Neural cell (in vitro differentiated cells): ENCODE results near the gene SDK2. TPM values are rescaled to one million over a fixed set of nuclear protein-coding genes. Genes with fewer than 3 reads are reported as not detected.

Experiments
- H2AFZ ChIP-seq: fragments of 200-600, 300-800 bp; sonication (generic), shearing (Covaris generic); 2 replicates; pipeline ENCODE4 v1.6.0; 2014; ENCODE audit warnings: low read depth, mild to moderate bottlenecking, antibody characterized with exemption, low read length, moderate library complexity
- H3F3A ChIP-seq: fragments of 200-600 bp; shearing (Covaris generic); 2 replicates; pipeline ENCODE4 v1.6.1; 2016; ENCODE audit warnings: mild to moderate bottlenecking, moderate library complexity, mixed read lengths, antibody characterized with exemption, low read length; ENCODE audit not compliant: insufficient read depth, poor library complexity, severe bottlenecking
- H3K27ac ChIP-seq: fragments of 200-600, 300-800 bp; sonication (generic), shearing (Covaris generic); 2 replicates; pipeline ENCODE4 v1.5.1; 2014; ENCODE audit warnings: mild to moderate bottlenecking, low read length, moderate library complexity
- H3K27me3 ChIP-seq: fragments of 300-800, 200-600 bp; sonication (generic), shearing (Covaris generic); 2 replicates; pipeline ENCODE4 v1.6.0; 2014; ENCODE audit warnings: mild to moderate bottlenecking, low read depth, low read length, moderate library complexity; ENCODE audit not compliant: insufficient read depth
- H3K36me3 ChIP-seq: fragments of 300-800, 200-600 bp; sonication (generic), shearing (Covaris generic); 2 replicates; pipeline ENCODE4 v1.5.1; 2014; ENCODE audit warnings: mild to moderate bottlenecking, antibody characterized with exemption, low read length, moderate library complexity; ENCODE audit not compliant: insufficient read depth
- H3K4me2 ChIP-seq: fragments of 300-800, 200-600 bp; sonication (generic), shearing (Covaris generic); 2 replicates; pipeline ENCODE4 v1.6.0; 2014; ENCODE audit warnings: mild to moderate bottlenecking, low read length
- H3K4me3 ChIP-seq: fragments of 300-800, 200-600 bp; sonication (generic), shearing (Covaris generic); 2 replicates; pipeline ENCODE4 v1.5.1; 2014; ENCODE audit warnings: mild to moderate bottlenecking, low read length, moderate library complexity
- H3K79me2 ChIP-seq: fragments of 200-600 bp; shearing (Covaris generic); replicated peaks from 2 replicates; pipeline ENCODE4 v1.6.0; 2014; ENCODE audit warnings: mild to moderate bottlenecking, low read length, moderate library complexity; ENCODE audit not compliant: insufficient read depth
- H3K9ac ChIP-seq: fragments of 300-800, 200-600 bp; sonication (generic), shearing (Covaris generic); 2 replicates; pipeline ENCODE4 v1.6.1; 2016; ENCODE audit warnings: mild to moderate bottlenecking, low read length, mixed read lengths
- H3K9me2 ChIP-seq: fragments of 200-600 bp; shearing (Covaris generic); 2 replicates; pipeline ENCODE4 v1.6.1; 2016; ENCODE audit warnings: mild to moderate bottlenecking, low read length, mixed read lengths; ENCODE audit not compliant: insufficient read depth
- H3K9me3 ChIP-seq: fragments of 200-600, 300-800 bp; sonication (generic), shearing (Covaris generic); 2 replicates; pipeline ENCODE4 v1.6.1; 2016; ENCODE audit warnings: mild to moderate bottlenecking, mixed run types, low read length, moderate library complexity, mixed read lengths
- H4K20me1 ChIP-seq: fragments of 200-600 bp; shearing (Covaris generic); 2 replicates; pipeline ENCODE4 v1.6.1; 2016; ENCODE audit warnings: mild to moderate bottlenecking, mixed run types; ENCODE audit not compliant: insufficient read depth
- CTCF ChIP-seq: fragments of 450-650 bp; IDR thresholded peaks from 2 replicates; pipeline ENCODE4 v1.5.1; 2014; ENCODE audit warnings: antibody characterized with exemption, mild to moderate bottlenecking, moderate library complexity; ENCODE audit not compliant: poor library complexity, severe bottlenecking
- EP300 ChIP-seq: fragments of 450-650 bp; conservative IDR thresholded peaks from 2 replicates; pipeline ENCODE4 v1.6.1; 2014; ENCODE audit warnings: antibody characterized with exemption, mild to moderate bottlenecking, moderate library complexity; ENCODE audit not compliant: poor library complexity, severe bottlenecking
- EZH2 ChIP-seq: fragments of 200-600, 300-800 bp; shearing (Covaris generic), sonication (generic); IDR thresholded peaks from 2 replicates; pipeline ENCODE4 v1.6.1; 2014; ENCODE audit warnings: antibody characterized with exemption, low read length, borderline replicate concordance, mild to moderate bottlenecking; ENCODE audit not compliant: insufficient read depth, poor library complexity, severe bottlenecking
- MXI1 ChIP-seq: fragments of 450-650 bp; conservative IDR thresholded peaks from 2 replicates; pipeline ENCODE4 v1.6.1; 2014; ENCODE audit warnings: antibody characterized with exemption, mild to moderate bottlenecking; ENCODE audit not compliant: poor library complexity, severe bottlenecking
- POLR2AphosphoS5 ChIP-seq: IDR thresholded peaks from 2 replicates; pipeline ENCODE4 v1.6.1; 2012
- RAD21 ChIP-seq: fragments of 450-650 bp; conservative IDR thresholded peaks from 2 replicates; pipeline ENCODE4 v1.6.1; 2014; ENCODE audit warnings: antibody characterized with exemption, mild to moderate bottlenecking, moderate library complexity
- SMC3 ChIP-seq: fragments of 450-650 bp; conservative IDR thresholded peaks from 2 replicates; pipeline ENCODE4 v1.6.1; 2014; ENCODE audit warnings: antibody characterized with exemption, mild to moderate bottlenecking, moderate library complexity; ENCODE audit not compliant: poor library complexity
- TAF1 ChIP-seq: IDR thresholded peaks from 2 replicates; pipeline ENCODE4 v1.6.1; 2012; ENCODE audit warnings: low read depth
- polyA plus RNA-seq: library from polyadenylated mRNA; depleted of rRNA; stranded (reverse); fragments of >200 nt; gene quantifications from 2 replicates; pipeline ENCODE4 v1.2.3, GENCODE V29; 2014
- TF ChIP-seq, protein P1 (sequence below): IDR thresholded peaks from 2 replicates; pipeline ENCODE4 v1.6.1; 2012; ENCODE audit warnings: borderline replicate concordance

The SDK2 gene
- polyA plus RNA-seq, 1 donor from 2014 or later: 0.73 TPM

DNA sequence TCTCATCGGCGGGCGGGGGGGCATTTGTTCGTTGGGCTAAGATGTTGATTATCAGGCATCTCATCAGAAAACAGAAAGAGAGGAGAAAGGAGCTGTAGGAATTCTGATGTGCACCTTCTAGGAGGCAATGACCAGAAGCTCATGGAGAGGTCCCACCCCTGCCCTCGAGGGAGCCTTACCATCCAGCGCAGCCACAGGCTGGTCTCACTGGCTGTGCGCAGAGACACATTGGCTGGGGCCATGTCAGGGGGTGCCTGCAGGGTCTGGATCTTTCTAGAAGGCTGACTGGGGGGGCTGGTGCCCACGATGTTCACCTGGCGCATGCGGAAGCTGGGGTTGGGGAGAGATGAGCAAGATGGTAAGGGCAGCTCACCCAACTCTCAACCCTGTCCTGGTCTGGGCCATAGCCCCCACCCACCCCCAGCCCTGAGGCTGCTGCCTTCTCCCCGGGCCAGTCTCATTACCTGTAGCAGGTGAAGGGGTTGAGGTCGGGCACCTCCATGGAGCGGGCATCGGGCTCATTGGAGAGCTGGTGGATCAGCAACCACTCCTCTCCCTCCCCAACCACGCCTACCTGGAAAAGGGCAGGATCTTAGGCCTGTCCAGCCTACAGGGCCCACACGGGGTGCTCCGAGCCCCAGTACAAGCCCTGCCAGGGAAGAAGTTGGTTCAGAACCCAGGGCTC, 246.2 kb downstream of the SDK2 start:
- Histone ChIP-seq H3K9me2 (no peaks in the 10 kb centered on the region), H3K27me3 (no peaks in the 10 kb centered on the region), H3K9ac (no peak overlapping the region), H3K79me2 (no peaks in the 10 kb centered on the region), H3K27ac (no peak overlapping the region), H3K36me3 (no peaks in the 10 kb centered on the region), H3K4me2 (no peak overlapping the region), H2AFZ (no peak overlapping the region), H3K9me3 (no peaks in the 10 kb centered on the region), H3F3A (no peaks in the 10 kb centered on the region), H3K4me3 (no peak overlapping the region), H4K20me1 (no peaks in the 10 kb centered on the region)
- TF ChIP-seq MXI1 (no peak), POLR2AphosphoS5 (no peak), EP300 (no peak), TAF1 (no peak), EZH2 (no peak), SMC3 (no peak), RAD21 (no peak), CTCF (no peak)
- TF ChIP-seq, protein P1, sequence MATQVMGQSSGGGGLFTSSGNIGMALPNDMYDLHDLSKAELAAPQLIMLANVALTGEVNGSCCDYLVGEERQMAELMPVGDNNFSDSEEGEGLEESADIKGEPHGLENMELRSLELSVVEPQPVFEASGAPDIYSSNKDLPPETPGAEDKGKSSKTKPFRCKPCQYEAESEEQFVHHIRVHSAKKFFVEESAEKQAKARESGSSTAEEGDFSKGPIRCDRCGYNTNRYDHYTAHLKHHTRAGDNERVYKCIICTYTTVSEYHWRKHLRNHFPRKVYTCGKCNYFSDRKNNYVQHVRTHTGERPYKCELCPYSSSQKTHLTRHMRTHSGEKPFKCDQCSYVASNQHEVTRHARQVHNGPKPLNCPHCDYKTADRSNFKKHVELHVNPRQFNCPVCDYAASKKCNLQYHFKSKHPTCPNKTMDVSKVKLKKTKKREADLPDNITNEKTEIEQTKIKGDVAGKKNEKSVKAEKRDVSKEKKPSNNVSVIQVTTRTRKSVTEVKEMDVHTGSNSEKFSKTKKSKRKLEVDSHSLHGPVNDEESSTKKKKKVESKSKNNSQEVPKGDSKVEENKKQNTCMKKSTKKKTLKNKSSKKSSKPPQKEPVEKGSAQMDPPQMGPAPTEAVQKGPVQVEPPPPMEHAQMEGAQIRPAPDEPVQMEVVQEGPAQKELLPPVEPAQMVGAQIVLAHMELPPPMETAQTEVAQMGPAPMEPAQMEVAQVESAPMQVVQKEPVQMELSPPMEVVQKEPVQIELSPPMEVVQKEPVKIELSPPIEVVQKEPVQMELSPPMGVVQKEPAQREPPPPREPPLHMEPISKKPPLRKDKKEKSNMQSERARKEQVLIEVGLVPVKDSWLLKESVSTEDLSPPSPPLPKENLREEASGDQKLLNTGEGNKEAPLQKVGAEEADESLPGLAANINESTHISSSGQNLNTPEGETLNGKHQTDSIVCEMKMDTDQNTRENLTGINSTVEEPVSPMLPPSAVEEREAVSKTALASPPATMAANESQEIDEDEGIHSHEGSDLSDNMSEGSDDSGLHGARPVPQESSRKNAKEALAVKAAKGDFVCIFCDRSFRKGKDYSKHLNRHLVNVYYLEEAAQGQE: no peak

GRCh38 chr17:73397278-73397826, 246.9 kb downstream of the SDK2 start:
- Histone ChIP-seq H3K36me3 (no peaks in the 10 kb centered on the region), H3F3A (no peaks in the 10 kb centered on the region), H3K27ac (no peak overlapping the region), H3K27me3 (no peaks in the 10 kb centered on the region), H3K9me2 (no peaks in the 10 kb centered on the region), H3K79me2 (no peaks in the 10 kb centered on the region), H3K9me3 (no peaks in the 10 kb centered on the region), H4K20me1 (no peaks in the 10 kb centered on the region), H3K4me2 (no peak overlapping the region), H3K4me3 (no peak overlapping the region), H2AFZ (no peak overlapping the region), H3K9ac (no peak overlapping the region)
- TF ChIP-seq CTCF (no peak), MXI1 (no peak), POLR2AphosphoS5 (no peak), EZH2 (no peak), TAF1 (no peak), SMC3 (no peak), RAD21 (no peak), EP300 (no peak)
- TF ChIP-seq, protein P1: no peak
